Measurements from ENCODE around the gene ACOX2. TPM values are rescaled to one million over a fixed set of nuclear protein-coding genes. Genes with fewer than 3 reads are reported as not detected.

The ACOX2 gene
- total RNA-seq, 1 donor from 2014 or later, result 20.1 TPM

GRCh38 chr3:58580826-58581327 is 43.9 kb upstream of the ACOX2 start:
- no peak overlapping the region for H3K27ac ChIP-seq
- H3K4me3 ChIP-seq, result no peak overlapping the region
- H3K36me3 ChIP-seq, result no peaks in the 10 kb centered on the region
- no peak for DNase-seq
- intact Hi-C loops (cut with DNase I), result no loop called here
- H3K9me3 ChIP-seq, result no peaks in the 10 kb centered on the region
- no peak for TF ChIP-seq CTCF (IDR thresholded peaks at IDR 0.05)
- peaks cover 9% of the 10 kb centered on the region for H3K4me1 ChIP-seq
- no peaks in the 10 kb centered on the region for H3K27me3 ChIP-seq
- no peak for ATAC-seq

- H3K27ac ChIP-seq, result no peak overlapping the region
- no peaks in the 10 kb centered on the region for H3K9me3 ChIP-seq
- ATAC-seq (no peak), DNase-seq (no peak)
- peaks cover 5% of the 10 kb centered on the region for H3K4me1 ChIP-seq
- H3K4me3 ChIP-seq, result no peak overlapping the region
- intact Hi-C loops (cut with DNase I), result no loop called here
- no peaks in the 10 kb centered on the region for H3K27me3 ChIP-seq
- H3K36me3 ChIP-seq, result no peaks in the 10 kb centered on the region
- TF ChIP-seq CTCF (IDR thresholded peaks at IDR 0.05), result no peak
These were observed 41.9 kb upstream of the ACOX2 start for GRCh38 chr3:58578873-58579272.

GRCh38 chr3:58577269-58577821 is 40.4 kb upstream of the ACOX2 start, which contains the start of gene FAM107A:
FAM107A (minus strand) TSS chr3:58577391; CDS start chr3:58569860, 7,531 bp downstream.
- peak; percentile 20 for TF ChIP-seq CTCF (IDR thresholded peaks at IDR 0.05)
- ATAC-seq (peak; percentile 70), DNase-seq (no peak)
- peak within 1 kb of the TSS; percentile 93 for H3K27ac ChIP-seq
- H3K9me3 ChIP-seq, result no peaks in the 10 kb centered on the region
- peaks cover 9% of the 10 kb centered on the region for H3K4me1 ChIP-seq
- H3K36me3 ChIP-seq, result no peaks in the 10 kb centered on the region
- H3K27me3 ChIP-seq, result no peaks in the 10 kb centered on the region
- H3K4me3 ChIP-seq, result peak within 1 kb of the TSS; percentile 45
- intact Hi-C loops (cut with DNase I), result no loop called here

GRCh38 chr3:58576716-58577115 is 39.7 kb upstream of the ACOX2 start:
- TF ChIP-seq CTCF (IDR thresholded peaks at IDR 0.05), result no peak
- intact Hi-C loops (cut with DNase I), result no loop called here
- H3K9me3 ChIP-seq, result no peaks in the 10 kb centered on the region
- no peaks in the 10 kb centered on the region for H3K27me3 ChIP-seq
- no peak for DNase-seq
- peak overlapping the region; percentile 93 for H3K27ac ChIP-seq
- no peaks in the 10 kb centered on the region for H3K36me3 ChIP-seq
- peaks cover 9% of the 10 kb centered on the region for H3K4me1 ChIP-seq
- peak overlapping the region; percentile 45 for H3K4me3 ChIP-seq
- ATAC-seq, result no peak

GRCh38 chr3:58575971-58576652 is 39.1 kb upstream of the ACOX2 start:
- Histone ChIP-seq H3K4me3 (peak overlapping the region; percentile 45), H3K9me3 (no peaks in the 10 kb centered on the region), H3K27me3 (no peaks in the 10 kb centered on the region), H3K4me1 (peaks cover 9% of the 10 kb centered on the region), H3K36me3 (no peaks in the 10 kb centered on the region), H3K27ac (peak overlapping the region; percentile 93)
- intact Hi-C loops (cut with DNase I), result no loop called here
- no peak for TF ChIP-seq CTCF (IDR thresholded peaks at IDR 0.05)
- DNase-seq (no peak), ATAC-seq (no peak)
